HG03175 (cell line): Measurements from ENCODE around the gene CEP44.

Experiments
- ATAC-seq: cut with Tn5 transposase; IDR thresholded peaks from one replicate; pipeline ENCODE4 v1.9.1; 2021; ENCODE audit warnings: mild to moderate bottlenecking, moderate library complexity; ENCODE audit not compliant: unreplicated experiment

The CEP44 gene

DNA sequence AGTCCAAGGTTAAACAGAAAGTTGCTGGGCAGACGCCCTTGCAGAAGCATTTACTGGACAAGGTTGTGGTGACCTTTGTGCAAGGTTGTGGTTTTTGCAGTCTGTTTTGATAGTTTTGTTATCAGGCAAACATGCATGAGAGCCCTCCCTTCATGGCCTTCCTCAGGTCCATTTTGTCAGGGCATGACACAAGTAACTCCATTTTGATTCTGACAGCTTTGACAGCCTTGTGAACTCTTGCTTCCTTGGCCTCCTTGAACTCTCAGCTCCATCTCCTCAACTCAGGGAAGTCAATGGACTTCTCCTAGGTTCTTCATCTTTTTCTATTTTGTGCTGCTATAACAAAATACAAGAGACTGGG, 97.7 kb downstream of the CEP44 start:
- no peak for ATAC-seq
